ENCODE measurements around the gene EFCAB12. TPM values are rescaled to one million over a fixed set of nuclear protein-coding genes. Genes with fewer than 3 reads are reported as not detected.

The EFCAB12 gene
- total RNA-seq, 1 donor from 2014 or later = 0.13 TPM

DNA sequence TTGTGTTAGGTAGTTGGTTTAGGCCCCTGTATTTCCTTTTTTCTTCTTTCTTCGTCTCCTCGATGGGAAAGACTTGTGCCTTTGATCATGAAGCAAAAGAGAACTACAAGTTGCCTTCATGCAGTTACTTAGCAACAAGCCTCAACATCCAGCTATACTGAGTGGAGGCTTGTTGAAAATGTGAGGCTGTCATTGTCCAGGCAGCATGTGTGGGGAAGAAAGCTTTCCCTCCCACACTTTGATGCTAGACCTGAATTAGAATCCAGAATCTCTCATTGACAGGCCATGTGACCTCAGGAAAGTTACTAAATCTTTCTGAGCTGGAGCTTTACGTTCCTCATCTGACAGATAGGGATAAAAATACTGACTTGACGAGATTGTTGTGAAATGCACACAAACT, 35.3 kb upstream of the EFCAB12 start:
- H3K9ac ChIP-seq = no peak overlapping the region
- Mint-ChIP-seq H3K27me3 (ENCODE audit: insufficient read depth, low read depth) (peaks cover 2% of the 10 kb centered on the region), H3K9me3 (no peaks in the 10 kb centered on the region), H3K27ac (no peak overlapping the region), H3K4me1 (peaks cover 5% of the 10 kb centered on the region), H3K36me3 (peaks cover 11% of the 10 kb centered on the region), H3K4me3 (no peak overlapping the region)
- TF ChIP-seq EZH2 (IDR thresholded peaks at IDR 0.05) (no peak), EZH2phosphoT487 (IDR thresholded peaks at IDR 0.05) (no peak), CTCF (IDR thresholded peaks at IDR 0.05) (no peak)
- no peaks in the 10 kb centered on the region for H4K20me1 ChIP-seq (ENCODE audit: low read depth)
- H3K27ac ChIP-seq = no peak overlapping the region
- no peaks in the 10 kb centered on the region for H3K9me3 ChIP-seq (ENCODE audit: low read depth)
- H3K27me3 ChIP-seq = no peaks in the 10 kb centered on the region
- no peaks in the 10 kb centered on the region for H3F3A ChIP-seq (ENCODE audit: low read depth)
- no peak overlapping the region for H3K4me3 ChIP-seq
- H3K4me1 ChIP-seq = peaks cover 5% of the 10 kb centered on the region
- no peaks in the 10 kb centered on the region for H3K36me3 ChIP-seq
- DNase-seq (ENCODE audit: low spot score) = no peak
- no peak overlapping the region for H2AFZ ChIP-seq (replicated peaks)
- no peak overlapping the region for H3K4me2 ChIP-seq
- H3K79me2 ChIP-seq (ENCODE audit: low read depth) = no peaks in the 10 kb centered on the region

- no peaks in the 10 kb centered on the region for H3K9me3 Mint-ChIP-seq
- H2AFZ ChIP-seq (replicated peaks) = no peak overlapping the region
- no peaks in the 10 kb centered on the region for H3F3A ChIP-seq (ENCODE audit: low read depth)
- no peak overlapping the region for H3K4me3 ChIP-seq
- no peaks in the 10 kb centered on the region for H3K27me3 ChIP-seq
- H3K4me2 ChIP-seq = no peak overlapping the region
- no peak overlapping the region for H3K4me3 Mint-ChIP-seq
- H3K36me3 ChIP-seq = no peaks in the 10 kb centered on the region
- DNase-seq (ENCODE audit: low spot score) = no peak
- H3K4me1 ChIP-seq = peaks cover 5% of the 10 kb centered on the region
- H3K27me3 Mint-ChIP-seq (ENCODE audit: insufficient read depth, low read depth) = peaks cover 2% of the 10 kb centered on the region
- H3K36me3 Mint-ChIP-seq = peaks cover 11% of the 10 kb centered on the region
- H3K27ac Mint-ChIP-seq = no peak overlapping the region
- no peak overlapping the region for H3K27ac ChIP-seq
- TF ChIP-seq CTCF (IDR thresholded peaks at IDR 0.05) = no peak
- TF ChIP-seq EZH2phosphoT487 (IDR thresholded peaks at IDR 0.05) = no peak
- TF ChIP-seq EZH2 (IDR thresholded peaks at IDR 0.05) = no peak
- peaks cover 5% of the 10 kb centered on the region for H3K4me1 Mint-ChIP-seq
- no peak overlapping the region for H3K9ac ChIP-seq
- no peaks in the 10 kb centered on the region for H3K9me3 ChIP-seq (ENCODE audit: low read depth)
- H3K79me2 ChIP-seq (ENCODE audit: low read depth) = no peaks in the 10 kb centered on the region
- H4K20me1 ChIP-seq (ENCODE audit: low read depth) = no peaks in the 10 kb centered on the region
These were observed 34.7 kb upstream of the EFCAB12 start for GRCh38 chr3:129463094-129463493.

DNA sequence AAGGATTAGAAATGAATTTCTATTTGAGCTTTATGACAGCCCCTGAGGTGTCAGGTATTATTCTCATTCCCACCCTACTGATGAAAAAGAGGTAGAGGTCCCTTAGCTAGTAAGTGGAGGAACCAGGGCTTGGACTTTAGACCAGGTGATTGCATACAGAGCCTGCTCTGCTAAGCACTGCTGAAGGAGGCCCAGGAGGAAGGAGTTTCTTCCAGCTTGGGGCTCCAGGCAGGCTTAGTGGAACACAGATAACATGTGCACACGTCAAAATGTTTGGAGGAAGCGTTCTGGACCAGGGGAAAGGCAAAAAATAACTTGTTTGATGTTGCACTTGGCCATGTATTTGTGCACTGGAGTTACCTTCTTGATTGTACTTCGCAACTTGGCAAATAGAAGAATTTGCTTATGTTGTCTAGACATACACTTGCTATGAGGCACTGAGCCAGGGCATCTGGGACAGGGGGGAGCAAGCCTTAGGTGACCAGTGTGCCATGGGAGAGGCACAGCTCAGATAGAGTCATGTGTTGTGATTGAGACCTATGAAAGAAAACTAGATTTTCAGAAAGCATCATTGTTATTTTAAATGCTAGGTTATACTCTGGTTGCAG, 34.0 kb upstream of the EFCAB12 start:
- Histone ChIP-seq H3F3A (ENCODE audit: low read depth) (no peaks in the 10 kb centered on the region), H4K20me1 (ENCODE audit: low read depth) (no peaks in the 10 kb centered on the region), H2AFZ (replicated peaks) (no peak overlapping the region), H3K27ac (no peak overlapping the region), H3K27me3 (no peaks in the 10 kb centered on the region), H3K9me3 (ENCODE audit: low read depth) (no peaks in the 10 kb centered on the region), H3K79me2 (ENCODE audit: low read depth) (no peaks in the 10 kb centered on the region), H3K4me2 (no peak overlapping the region), H3K4me3 (no peak overlapping the region), H3K9ac (no peak overlapping the region), H3K36me3 (no peaks in the 10 kb centered on the region), H3K4me1 (no peaks in the 10 kb centered on the region)
- DNase-seq (ENCODE audit: low spot score) = no peak
- Mint-ChIP-seq H3K27me3 (ENCODE audit: insufficient read depth, low read depth) (peaks cover 2% of the 10 kb centered on the region), H3K36me3 (peaks cover 12% of the 10 kb centered on the region), H3K9me3 (no peaks in the 10 kb centered on the region), H3K4me3 (no peak overlapping the region), H3K4me1 (peaks cover 5% of the 10 kb centered on the region), H3K27ac (no peak overlapping the region)
- TF ChIP-seq CTCF (IDR thresholded peaks at IDR 0.05) (no peak), EZH2phosphoT487 (IDR thresholded peaks at IDR 0.05) (no peak), EZH2 (IDR thresholded peaks at IDR 0.05) (no peak)

All from neural progenitor cell (in vitro differentiated cells).